ENCODE measurements around the gene HIPK2. TPM values are rescaled to one million over a fixed set of nuclear protein-coding genes. Genes with fewer than 3 reads are reported as not detected.

The HIPK2 gene
- total and polyA plus RNA-seq, 12 donors, result 19.7 to 203 (median 127) TPM

GRCh38 chr7:139817249-139817648 is 39.5 kb upstream of the HIPK2 start:
- TF ChIP-seq CTCF (IDR thresholded peaks at IDR 0.05), result no peak
- no peaks in the 10 kb centered on the region for H3K4me1 ChIP-seq
- H3K27me3 ChIP-seq, result peaks cover 0 to 8% (median 0%) of the 10 kb centered on the region in 7 donors
- no peaks in the 10 kb centered on the region for H3K9me3 ChIP-seq
- intact Hi-C loops (cut with DNase I), result loop anchor here in 3 of 10 donors (10.0 kb wide), 3 partner anchors 58 to 372 kb away; no protein-coding TSS in a partner anchor
- no peak for DNase-seq
- no peak overlapping the region for H3K27ac ChIP-seq
- H3K4me3 ChIP-seq, result no peak overlapping the region
- no peaks in the 10 kb centered on the region for H3K36me3 ChIP-seq
- ATAC-seq, result no peak
- WGBS, 2 donors, result 75 to 80% methylated on average over 10 of the region's 10 CpGs

- no peaks in the 10 kb centered on the region for H3K27me3 ChIP-seq
- TF ChIP-seq CTCF (IDR thresholded peaks at IDR 0.05), result no peak
- H3K9me3 ChIP-seq, result no peaks in the 10 kb centered on the region
- ATAC-seq, result no peak
- intact Hi-C loops (cut with DNase I), result loop anchor here in 3 of 10 donors (10.0 kb wide), 3 partner anchors 61 to 369 kb away; no protein-coding TSS in a partner anchor
- H3K36me3 ChIP-seq, result no peaks in the 10 kb centered on the region
- H3K4me3 ChIP-seq, result no peak overlapping the region
- 88 to 95% methylated on average over 2 of the region's 2 CpGs for WGBS, 2 donors
- H3K4me1 ChIP-seq, result peaks cover 0 to 3% (median 0%) of the 10 kb centered on the region in 9 donors
- H3K27ac ChIP-seq, result no peak overlapping the region
- no peak for DNase-seq
Observed at GRCh38 chr7:139813689-139814088, 35.9 kb upstream of the HIPK2 start.

GRCh38 chr7:139813151-139813550 is 35.4 kb upstream of the HIPK2 start:
- Histone ChIP-seq H3K27ac (no peak overlapping the region), H3K4me1 (peaks cover 0 to 3% (median 0%) of the 10 kb centered on the region in 9 donors), H3K4me3 (no peak overlapping the region), H3K9me3 (no peaks in the 10 kb centered on the region), H3K36me3 (no peaks in the 10 kb centered on the region), H3K27me3 (no peaks in the 10 kb centered on the region)
- no peak for ATAC-seq
- DNase-seq, result no peak
- 85 to 89% methylated on average over 6 of the region's 6 CpGs for WGBS, 2 donors
- intact Hi-C loops (cut with DNase I), result loop anchor here in 3 of 10 donors (10.0 kb wide), 3 partner anchors 62 to 368 kb away; no protein-coding TSS in a partner anchor
- TF ChIP-seq CTCF (IDR thresholded peaks at IDR 0.05), result no peak

GRCh38 chr7:139811066-139811465 is 33.3 kb upstream of the HIPK2 start:
- H3K36me3 ChIP-seq, result no peaks in the 10 kb centered on the region
- ATAC-seq, result no peak
- H3K4me3 ChIP-seq, result no peak overlapping the region
- H3K4me1 ChIP-seq, result peaks cover 0 to 3% (median 0%) of the 10 kb centered on the region in 9 donors
- no peak overlapping the region for H3K27ac ChIP-seq
- no peak for TF ChIP-seq CTCF (IDR thresholded peaks at IDR 0.05)
- no peak for DNase-seq
- no peaks in the 10 kb centered on the region for H3K27me3 ChIP-seq
- intact Hi-C loops (cut with DNase I), result loop anchor here in 3 of 10 donors (10.0 kb wide), 3 partner anchors 64 to 366 kb away; no protein-coding TSS in a partner anchor
- no peaks in the 10 kb centered on the region for H3K9me3 ChIP-seq
- 56 to 67% methylated on average over 2 of the region's 2 CpGs for WGBS, 2 donors
